ENCODE results near the gene CHRNA5. TPM values are rescaled to one million over a fixed set of nuclear protein-coding genes. Genes with fewer than 3 reads are reported as not detected.
"Not testable (repeated sequence)": the region's sequence is repeated elsewhere in the genome, so short reads cannot be mapped to it uniquely, and the experiment has no call there.

The CHRNA5 gene
- total RNA-seq, 1 donor from 2014 or later, result 23.0 TPM

DNA sequence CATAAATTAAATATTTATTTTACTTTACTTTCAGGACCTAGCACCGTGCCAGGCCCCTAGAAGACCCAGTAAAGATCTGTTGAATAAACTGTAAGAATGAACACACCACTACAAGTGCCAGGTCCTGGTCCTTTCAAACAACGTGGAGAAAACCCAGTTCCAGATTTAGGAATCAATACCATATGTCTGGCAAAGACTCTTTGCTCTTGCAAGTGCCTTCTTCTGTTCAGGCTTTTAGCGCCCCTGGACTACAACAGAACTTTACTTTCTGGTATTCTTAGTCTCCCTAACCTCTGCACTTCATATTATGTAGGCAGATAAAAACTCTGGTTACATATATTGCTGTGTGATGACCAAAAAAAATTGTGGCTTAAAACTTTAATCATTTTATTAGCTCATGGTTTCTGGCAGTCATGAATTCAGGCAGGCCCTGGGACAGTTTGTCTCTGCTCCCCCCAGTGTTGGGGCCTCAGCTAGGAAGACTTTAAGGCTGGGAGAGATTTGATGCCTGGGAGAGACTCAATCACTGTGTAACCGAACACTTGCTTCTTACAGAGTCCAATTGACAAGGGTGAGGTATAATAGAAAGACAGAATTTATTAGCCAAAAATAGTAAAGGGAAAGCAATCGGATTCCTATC lies 27.9 kb upstream of the CHRNA5 start:
- Mint-ChIP-seq H3K36me3 (ENCODE audit: low read depth) (no peaks in the 10 kb centered on the region), H3K4me1 (peaks cover 26% of the 10 kb centered on the region), H3K27me3 (ENCODE audit: low read depth) (no peaks in the 10 kb centered on the region), H3K4me3 (peak overlapping the region; percentile 59), H3K9me3 (no peaks in the 10 kb centered on the region), H3K27ac (ENCODE audit: unreplicated experiment) (peak overlapping the region; percentile 65)
- TF ChIP-seq, protein P1, sequence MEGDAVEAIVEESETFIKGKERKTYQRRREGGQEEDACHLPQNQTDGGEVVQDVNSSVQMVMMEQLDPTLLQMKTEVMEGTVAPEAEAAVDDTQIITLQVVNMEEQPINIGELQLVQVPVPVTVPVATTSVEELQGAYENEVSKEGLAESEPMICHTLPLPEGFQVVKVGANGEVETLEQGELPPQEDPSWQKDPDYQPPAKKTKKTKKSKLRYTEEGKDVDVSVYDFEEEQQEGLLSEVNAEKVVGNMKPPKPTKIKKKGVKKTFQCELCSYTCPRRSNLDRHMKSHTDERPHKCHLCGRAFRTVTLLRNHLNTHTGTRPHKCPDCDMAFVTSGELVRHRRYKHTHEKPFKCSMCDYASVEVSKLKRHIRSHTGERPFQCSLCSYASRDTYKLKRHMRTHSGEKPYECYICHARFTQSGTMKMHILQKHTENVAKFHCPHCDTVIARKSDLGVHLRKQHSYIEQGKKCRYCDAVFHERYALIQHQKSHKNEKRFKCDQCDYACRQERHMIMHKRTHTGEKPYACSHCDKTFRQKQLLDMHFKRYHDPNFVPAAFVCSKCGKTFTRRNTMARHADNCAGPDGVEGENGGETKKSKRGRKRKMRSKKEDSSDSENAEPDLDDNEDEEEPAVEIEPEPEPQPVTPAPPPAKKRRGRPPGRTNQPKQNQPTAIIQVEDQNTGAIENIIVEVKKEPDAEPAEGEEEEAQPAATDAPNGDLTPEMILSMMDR (conservative IDR thresholded peaks at IDR 0.05), result no peak
- no peak for DNase-seq (ENCODE audit: low read depth, low spot score)

DNA sequence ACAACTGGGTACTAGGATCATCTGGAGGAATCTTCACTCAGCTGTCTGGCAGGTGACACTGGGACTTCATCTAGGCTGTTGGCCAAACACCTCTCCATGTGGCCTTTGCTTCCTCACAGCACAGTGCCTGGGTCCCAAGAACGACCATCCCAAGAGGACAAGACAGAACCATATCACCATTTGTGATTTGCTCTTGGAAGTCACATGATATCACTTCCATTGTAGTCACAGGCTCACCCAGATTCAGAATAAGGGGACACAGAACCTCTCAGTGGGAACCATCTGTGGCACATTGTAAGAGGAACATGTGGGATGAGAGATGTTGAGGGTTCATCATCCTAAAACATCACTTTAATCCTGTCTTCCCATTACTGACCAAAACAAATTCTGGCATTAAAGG lies 27.0 kb upstream of the CHRNA5 start:
- TF ChIP-seq, protein P1 (conservative IDR thresholded peaks at IDR 0.05), result no peak
- DNase-seq (ENCODE audit: low read depth, low spot score), result no peak
- Mint-ChIP-seq H3K27ac (ENCODE audit: unreplicated experiment) (peak overlapping the region; percentile 7), H3K4me1 (peaks cover 26% of the 10 kb centered on the region), H3K36me3 (ENCODE audit: low read depth) (no peaks in the 10 kb centered on the region), H3K27me3 (ENCODE audit: low read depth) (no peaks in the 10 kb centered on the region), H3K9me3 (no peaks in the 10 kb centered on the region), H3K4me3 (peak overlapping the region; percentile 59)

DNA sequence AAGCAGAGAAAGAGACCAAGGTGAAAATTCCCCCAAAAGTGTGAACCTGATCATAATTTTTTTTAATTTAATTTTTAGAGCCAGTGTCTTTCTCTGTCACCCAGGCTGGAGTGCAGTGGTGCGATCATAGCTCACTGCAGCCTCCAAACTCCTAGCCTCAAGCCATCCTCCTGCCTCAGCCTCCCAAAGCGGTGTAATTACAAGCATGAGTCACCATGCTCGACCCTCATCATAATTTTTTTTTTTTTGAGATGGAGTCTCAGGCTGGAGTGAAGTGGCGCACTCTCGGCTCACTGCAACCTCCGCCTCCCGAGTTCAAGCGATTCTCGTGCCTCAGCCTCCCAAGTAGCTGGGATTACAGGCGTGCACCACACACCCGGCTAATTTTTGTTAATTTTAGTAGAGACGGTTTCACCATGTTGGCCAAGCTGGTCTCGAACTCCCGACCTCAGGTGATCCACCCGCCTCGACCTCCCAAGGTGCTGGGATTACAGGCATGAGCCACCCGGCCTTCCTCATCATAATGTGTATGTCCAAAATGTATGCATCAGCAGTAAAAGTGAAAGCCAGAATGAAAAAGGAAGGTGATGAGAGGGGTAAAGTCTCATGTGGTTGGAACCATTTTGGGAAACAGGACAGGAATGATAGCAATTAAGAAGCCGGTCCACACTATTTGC lies 25.7 kb upstream of the CHRNA5 start:
- DNase-seq (ENCODE audit: low read depth, low spot score); H3K27me3 Mint-ChIP-seq (ENCODE audit: low read depth); H3K36me3 Mint-ChIP-seq (ENCODE audit: low read depth); H3K9me3 Mint-ChIP-seq: not testable (repeated sequence)
- peaks cover 22% of the 10 kb centered on the region for H3K4me1 Mint-ChIP-seq
- H3K27ac Mint-ChIP-seq (ENCODE audit: unreplicated experiment), result peak overlapping the region; percentile 99
- peak overlapping the region; percentile 93 for H3K4me3 Mint-ChIP-seq

DNA sequence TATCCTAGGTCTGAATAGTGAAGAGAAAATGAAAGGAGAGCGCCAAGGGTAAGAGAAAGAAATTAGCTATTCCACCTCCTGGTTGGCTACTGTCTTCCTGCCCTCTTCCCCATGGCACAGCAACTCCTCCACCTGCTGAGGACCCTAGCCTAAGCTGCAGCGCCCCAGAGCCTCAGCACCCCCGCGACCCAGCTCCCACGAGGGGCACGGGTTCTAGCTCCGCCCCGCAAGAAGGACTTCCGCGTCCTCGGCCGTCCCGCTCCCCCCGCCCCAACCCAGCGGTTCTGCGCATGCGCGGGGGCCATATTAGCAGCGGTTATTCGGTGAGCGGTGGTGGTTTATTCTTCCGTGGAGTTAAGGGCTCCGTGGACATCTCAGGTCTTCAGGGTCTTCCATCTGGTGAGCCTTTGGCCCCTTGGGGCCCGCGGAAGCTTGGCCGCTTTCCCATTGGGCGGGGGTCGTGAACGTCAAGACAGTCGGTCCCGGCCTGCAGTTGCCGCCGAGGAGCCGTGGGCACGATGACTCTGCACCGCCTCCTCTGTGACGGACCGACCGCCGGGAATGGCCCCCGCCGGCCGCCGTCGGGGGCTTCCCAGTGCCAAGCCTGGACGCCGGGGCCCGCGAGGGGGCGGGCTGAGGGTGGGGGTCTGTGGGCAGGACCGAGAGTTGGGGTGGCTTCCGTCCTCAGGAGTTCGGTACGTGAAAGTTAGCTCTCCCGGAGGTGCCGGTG lies 25.0 kb upstream of the CHRNA5 start, which contains the start of gene PSMA4:
Gene PSMA4, plus strand, starts transcription at position 304 of the 730 bp plus-strand sequence. CDS start 1,484 bp downstream, outside the sequence.
- H3K27ac Mint-ChIP-seq (ENCODE audit: unreplicated experiment), result peak within 1 kb of the TSS; percentile 99
- H3K4me3 Mint-ChIP-seq, result peak within 1 kb of the TSS; percentile 93
- H3K4me1 Mint-ChIP-seq, result peaks cover 22% of the 10 kb centered on the region

DNA sequence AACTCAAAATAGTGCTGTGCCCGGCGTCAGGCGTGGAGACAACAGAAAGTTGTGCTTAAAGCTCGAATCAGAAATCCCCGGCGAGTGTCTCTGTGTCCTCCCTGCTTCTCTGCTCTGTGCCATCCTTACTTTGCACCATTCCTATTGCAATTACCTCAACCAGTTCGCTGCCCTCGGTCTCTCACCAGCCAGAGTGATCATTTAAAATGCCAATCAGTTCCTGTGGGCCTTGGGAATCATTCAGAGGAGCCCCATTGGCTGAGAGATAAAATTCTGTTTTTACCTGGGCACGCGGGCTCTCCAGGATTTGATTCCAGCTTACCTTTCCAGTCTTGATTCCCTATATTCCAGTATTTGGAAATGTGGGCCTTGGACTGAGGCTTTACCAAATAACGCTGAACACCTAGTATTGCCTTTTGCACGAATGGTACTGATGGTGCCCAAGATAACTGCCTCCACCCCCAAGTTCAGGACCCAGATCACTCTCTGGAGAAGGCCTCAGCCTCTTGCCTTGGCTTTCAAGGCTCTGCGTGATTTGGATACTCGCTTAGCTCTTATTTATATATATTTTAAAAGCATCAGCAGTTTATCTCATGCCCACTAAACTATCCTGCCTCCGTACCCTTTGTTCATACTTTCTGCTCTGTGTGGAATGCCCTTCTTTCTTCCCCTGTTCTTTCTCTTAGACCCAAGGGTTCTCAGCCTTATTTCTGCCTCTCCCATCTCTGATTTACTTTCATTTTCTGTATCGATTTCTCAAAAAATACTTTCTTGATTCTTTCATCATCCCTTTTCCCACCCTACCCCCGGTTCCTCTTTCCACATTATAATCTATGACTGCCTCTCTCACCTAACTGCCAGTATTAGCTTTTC lies 24.2 kb upstream of the CHRNA5 start:
- DNase-seq (ENCODE audit: low read depth, low spot score), result no peak
- H3K27ac Mint-ChIP-seq (ENCODE audit: unreplicated experiment), result peak overlapping the region; percentile 99
- H3K4me1 Mint-ChIP-seq, result peaks cover 22% of the 10 kb centered on the region
- no peaks in the 10 kb centered on the region for H3K27me3 Mint-ChIP-seq (ENCODE audit: low read depth)
- peaks cover 2% of the 10 kb centered on the region for H3K36me3 Mint-ChIP-seq (ENCODE audit: low read depth)
- H3K4me3 Mint-ChIP-seq, result peak overlapping the region; percentile 93
- TF ChIP-seq, protein P1 (conservative IDR thresholded peaks at IDR 0.05), result no peak
- H3K9me3 Mint-ChIP-seq, result no peaks in the 10 kb centered on the region

More for the DNA sequence above, 25.0 kb upstream of the CHRNA5 start, which contains the start of gene PSMA4:
- no peaks in the 10 kb centered on the region for H3K36me3 Mint-ChIP-seq (ENCODE audit: low read depth)
- no peaks in the 10 kb centered on the region for H3K9me3 Mint-ChIP-seq
- peak; percentile 91 for DNase-seq (ENCODE audit: low read depth, low spot score)
- no peaks in the 10 kb centered on the region for H3K27me3 Mint-ChIP-seq (ENCODE audit: low read depth)
- TF ChIP-seq, protein P1 (conservative IDR thresholded peaks at IDR 0.05), result peak; percentile 30

All from neural crest cell (in vitro differentiated cells).